ENCODE measurements around the gene RIN3.

The RIN3 gene

GRCh38 chr14:92579244-92579936 is 65.8 kb downstream of the RIN3 start:
- no peak for DNase-seq

GRCh38 chr14:92581206-92581605 is 67.6 kb downstream of the RIN3 start:
- DNase-seq = no peak

GRCh38 chr14:92581966-92582566 is 68.5 kb downstream of the RIN3 start:
- DNase-seq = no peak

- no peak for DNase-seq
These were observed 69.3 kb downstream of the RIN3 start for GRCh38 chr14:92582706-92583452.

GRCh38 chr14:92584220-92584619 is 70.6 kb downstream of the RIN3 start:
- no peak for DNase-seq

- no peak for DNase-seq
These were observed 71.2 kb downstream of the RIN3 start for GRCh38 chr14:92584816-92585215.

- DNase-seq = no peak
These were observed 72.7 kb downstream of the RIN3 start for GRCh38 chr14:92585981-92586937.

GRCh38 chr14:92586963-92587699 is 73.5 kb downstream of the RIN3 start:
- DNase-seq = no peak

GRCh38 chr14:92587700-92588085 is 74.1 kb downstream of the RIN3 start:
- DNase-seq = no peak

GRCh38 chr14:92589213-92589852 is 75.8 kb downstream of the RIN3 start:
- no peak for DNase-seq

- DNase-seq = no peak
These were observed 76.6 kb downstream of the RIN3 start for GRCh38 chr14:92590176-92590575.

- no peak for DNase-seq
These were observed 77.4 kb downstream of the RIN3 start for GRCh38 chr14:92590941-92591340.

- DNase-seq = no peak
These were observed 77.8 kb downstream of the RIN3 start for GRCh38 chr14:92591346-92591745.

- DNase-seq = no peak
These were observed 81.7 kb downstream of the RIN3 start for GRCh38 chr14:92595267-92595666.

GRCh38 chr14:92596331-92596907 is 82.8 kb downstream of the RIN3 start:
- DNase-seq = no peak

GRCh38 chr14:92597906-92598905 is 84.6 kb downstream of the RIN3 start:
- DNase-seq = no peak

- DNase-seq = no peak
These were observed 86.2 kb downstream of the RIN3 start for GRCh38 chr14:92599811-92600210.

- no peak for DNase-seq
These were observed 86.9 kb downstream of the RIN3 start for GRCh38 chr14:92600318-92601053.

- DNase-seq = no peak
These were observed 87.6 kb downstream of the RIN3 start for GRCh38 chr14:92601131-92601710.

Measured in activated CD4-positive, CD25-positive, alpha-beta regulatory T cell (primary cell).